Effector memory CD8-positive, alpha-beta T cell (primary cell): ENCODE data around the gene LRRC63.
"Not testable (repeated sequence)": the region's sequence is repeated elsewhere in the genome, so short reads cannot be mapped to it uniquely, and the experiment has no call there.

Experiments used
- ATAC-seq: fragments of 150-1000 bp; cut with Tn5 transposase; replicated peaks from 2 replicates; pipeline ENCODE4 v1.10.0; 2021; ENCODE audit warnings: mild to moderate bottlenecking, moderate library complexity
- DNase-seq, 3 experiments: peaks; one replicate each; pipeline ENCODE4 v3.0.0; 2021
- H3K27ac Mint-ChIP-seq, 2 donors: one replicate each; pipeline ENCODE4 v1.8.0; 2022; ENCODE audit warnings: mild to moderate bottlenecking in 2 of 2, mixed read lengths in 2 of 2, moderate library complexity in 2 of 2
- H3K27me3 Mint-ChIP-seq, 2 donors: one replicate each; pipeline ENCODE4 v1.8.0; 2022; ENCODE audit warnings: mixed read lengths in 2 of 2
- H3K36me3 Mint-ChIP-seq: one replicate; pipeline ENCODE4 v1.8.0; 2022; ENCODE audit warnings: mild to moderate bottlenecking, moderate library complexity, mixed read lengths; ENCODE audit not compliant: insufficient read depth
- H3K4me1 Mint-ChIP-seq, 2 donors: one replicate each; pipeline ENCODE4 v1.8.0; 2022; ENCODE audit warnings: low read depth in 2 of 2, mixed read lengths in 2 of 2
- H3K4me3 Mint-ChIP-seq, 2 donors: one replicate each; pipeline ENCODE4 v1.8.0; 2022; ENCODE audit warnings: mild to moderate bottlenecking in 2 of 2, mixed read lengths in 2 of 2, moderate library complexity in 2 of 2
- H3K9me3 Mint-ChIP-seq, 2 donors: one replicate each; pipeline ENCODE4 v1.8.0; 2022; ENCODE audit warnings: mixed read lengths in 2 of 2

Gene LRRC63

DNA sequence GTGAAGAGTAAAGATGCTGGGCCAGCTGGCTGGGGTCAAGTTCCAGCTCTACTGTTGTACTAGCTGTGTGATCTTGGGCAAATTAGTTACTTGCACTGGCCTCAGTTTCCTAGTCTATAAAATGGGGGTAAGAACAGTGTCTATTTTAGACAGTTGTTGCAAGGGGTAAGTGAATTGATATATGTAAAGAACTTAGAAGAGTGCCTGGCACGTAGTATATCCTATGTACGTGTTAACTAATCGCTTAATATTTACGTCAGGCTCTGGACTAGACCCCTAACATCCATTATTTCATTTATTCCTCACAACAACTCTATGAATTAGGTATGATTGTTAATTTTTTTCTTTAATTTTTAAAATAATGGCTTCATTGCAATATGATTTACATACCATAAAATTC is 26.1 kb upstream of the LRRC63 start:
- DNase-seq (no peak), ATAC-seq (no peak)
- peaks cover 22% of the 10 kb centered on the region for H3K36me3 Mint-ChIP-seq
- peak overlapping the region; percentile 91 to 96 for H3K27ac Mint-ChIP-seq
- no peak overlapping the region for H3K4me3 Mint-ChIP-seq
- H3K4me1 Mint-ChIP-seq: peaks cover 32 to 39% of the 10 kb centered on the region in 2 donors
- no peaks in the 10 kb centered on the region for H3K9me3 Mint-ChIP-seq
- no peaks in the 10 kb centered on the region for H3K27me3 Mint-ChIP-seq

- Mint-ChIP-seq H3K4me3 (no peak overlapping the region), H3K36me3 (no peaks in the 10 kb centered on the region), H3K9me3 (no peaks in the 10 kb centered on the region), H3K27me3 (no peaks in the 10 kb centered on the region), H3K27ac (no peak overlapping the region), H3K4me1 (no peaks in the 10 kb centered on the region)
- ATAC-seq: no peak
- no peak for DNase-seq
Observed at GRCh38 chr13:46192412-46192811, 19.3 kb upstream of the LRRC63 start.

- Mint-ChIP-seq H3K27ac (no peak overlapping the region), H3K4me1 (peaks cover 5 to 6% of the 10 kb centered on the region in 2 donors), H3K4me3 (no peak overlapping the region), H3K36me3 (no peaks in the 10 kb centered on the region), H3K27me3 (no peaks in the 10 kb centered on the region), H3K9me3 (no peaks in the 10 kb centered on the region)
- no peak for ATAC-seq
- DNase-seq: no peak
Observed at GRCh38 chr13:46195016-46195415, 16.7 kb upstream of the LRRC63 start.

DNA sequence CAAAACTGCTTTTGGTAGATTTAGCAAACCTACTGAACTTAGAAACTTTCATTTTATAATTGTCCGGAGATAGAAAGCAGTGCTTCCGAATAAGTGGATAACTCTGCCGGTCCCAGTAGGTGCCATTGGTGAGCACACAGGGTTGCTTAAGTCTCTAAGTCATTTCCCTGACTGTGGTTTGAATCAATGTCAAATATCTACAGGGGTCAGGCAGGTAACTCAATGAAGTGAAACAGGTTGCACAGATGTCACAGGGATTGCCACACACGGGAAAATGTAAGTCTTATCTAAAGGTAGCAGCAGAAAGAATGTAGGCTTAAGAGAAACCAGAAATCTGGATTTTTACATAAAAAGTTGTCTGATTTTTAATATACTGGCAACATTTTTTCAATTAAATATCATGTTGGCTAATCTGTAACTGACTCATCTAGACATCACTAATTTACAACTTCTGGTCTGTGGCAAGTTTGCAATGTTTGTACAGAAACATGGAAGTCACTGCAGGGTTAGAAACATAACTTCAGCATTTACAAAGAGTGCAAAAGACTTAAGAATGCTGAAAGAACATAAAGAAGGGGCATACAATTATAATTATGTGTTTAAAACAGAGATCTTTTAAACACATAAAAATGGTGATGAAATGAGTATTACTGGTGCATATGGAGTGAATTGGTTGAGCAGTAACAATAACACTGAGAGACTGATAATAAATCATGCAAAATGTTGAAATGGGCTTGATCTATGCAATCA is 14.3 kb upstream of the LRRC63 start:
- Mint-ChIP-seq H3K27ac (no peak overlapping the region), H3K9me3 (no peaks in the 10 kb centered on the region), H3K36me3 (no peaks in the 10 kb centered on the region), H3K4me1 (peaks cover 14 to 18% of the 10 kb centered on the region in 2 donors), H3K27me3 (no peaks in the 10 kb centered on the region), H3K4me3 (no peak overlapping the region)
- ATAC-seq (no peak), DNase-seq (no peak)

DNA sequence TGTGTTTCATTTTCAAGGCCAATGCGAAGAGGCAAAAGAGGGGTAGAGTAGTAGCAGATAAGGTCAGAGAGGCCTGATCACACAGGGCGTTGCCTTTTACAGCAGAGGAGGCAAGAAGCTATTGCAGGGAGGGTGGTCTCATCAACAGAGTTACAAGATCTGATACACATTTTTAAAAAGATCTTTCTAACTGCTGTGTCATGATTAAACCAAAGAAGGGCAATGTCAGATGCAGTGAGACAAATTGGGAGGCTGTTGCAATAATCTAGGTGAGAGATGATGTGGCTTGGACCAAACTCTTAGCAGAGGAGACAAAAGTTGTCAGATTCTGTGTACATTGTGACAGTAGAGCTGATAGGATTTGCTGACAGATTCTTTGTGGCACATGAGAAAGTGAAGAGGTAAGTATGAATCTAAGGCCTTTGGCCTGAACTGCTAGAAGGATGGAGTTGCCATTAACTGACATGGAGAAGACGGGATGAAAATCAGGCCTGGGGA is 13.0 kb upstream of the LRRC63 start:
- no peak for ATAC-seq

GRCh38 chr13:46202188-46202795 is 9.4 kb upstream of the LRRC63 start:
- peak overlapping the region; percentile 69 to 88 for H3K27ac Mint-ChIP-seq
- peaks cover 25 to 37% of the 10 kb centered on the region in 2 donors for H3K4me1 Mint-ChIP-seq
- ATAC-seq (peak; percentile 95), DNase-seq (no peak)
- peak overlapping the region in 1 of 2 donors; percentile 36 for H3K4me3 Mint-ChIP-seq
- no peaks in the 10 kb centered on the region for H3K9me3 Mint-ChIP-seq
- H3K36me3 Mint-ChIP-seq: no peaks in the 10 kb centered on the region
- no peaks in the 10 kb centered on the region for H3K27me3 Mint-ChIP-seq

More for the DNA sequence above, 13.0 kb upstream of the LRRC63 start:
- no peak overlapping the region for H3K4me3 Mint-ChIP-seq
- no peaks in the 10 kb centered on the region for H3K9me3 Mint-ChIP-seq
- no peaks in the 10 kb centered on the region for H3K27me3 Mint-ChIP-seq
- peaks cover 21 to 28% of the 10 kb centered on the region in 2 donors for H3K4me1 Mint-ChIP-seq
- H3K36me3 Mint-ChIP-seq: no peaks in the 10 kb centered on the region
- no peak for DNase-seq
- no peak overlapping the region for H3K27ac Mint-ChIP-seq

- H3K4me1 Mint-ChIP-seq: peaks cover 25 to 37% of the 10 kb centered on the region in 2 donors
- no peak overlapping the region for H3K4me3 Mint-ChIP-seq
- no peaks in the 10 kb centered on the region for H3K36me3 Mint-ChIP-seq
- no peak for DNase-seq
- H3K27me3 Mint-ChIP-seq: no peaks in the 10 kb centered on the region
- ATAC-seq: no peak
- no peak overlapping the region for H3K27ac Mint-ChIP-seq
- no peaks in the 10 kb centered on the region for H3K9me3 Mint-ChIP-seq
Observed at GRCh38 chr13:46202966-46203365, 8.8 kb upstream of the LRRC63 start.

DNA sequence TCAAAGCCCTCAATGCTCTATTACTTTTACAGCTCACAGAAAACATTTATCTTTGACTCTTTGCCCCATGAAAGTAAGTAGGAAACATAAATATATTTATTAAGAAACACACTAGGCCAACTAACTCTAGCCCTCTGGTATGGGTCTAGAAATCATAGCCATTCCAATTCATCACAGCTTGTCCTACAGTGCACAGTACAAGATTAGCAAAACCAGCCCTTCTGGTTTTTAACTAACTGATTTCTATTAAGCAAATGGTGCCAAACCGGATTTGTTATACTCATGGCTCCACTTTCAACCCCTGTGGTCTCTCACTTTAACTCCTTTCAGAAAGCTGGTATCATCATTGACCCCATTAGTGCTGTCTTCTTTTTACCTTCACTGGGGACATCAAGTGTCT is 5.6 kb upstream of the LRRC63 start:
- H3K27me3 Mint-ChIP-seq: no peaks in the 10 kb centered on the region
- H3K4me1 Mint-ChIP-seq: peaks cover 23 to 28% of the 10 kb centered on the region in 2 donors
- peak overlapping the region; percentile 15 to 62 for H3K27ac Mint-ChIP-seq
- H3K4me3 Mint-ChIP-seq: no peak overlapping the region
- ATAC-seq (no peak), DNase-seq (no peak)
- H3K9me3 Mint-ChIP-seq: no peaks in the 10 kb centered on the region
- peaks cover 4% of the 10 kb centered on the region for H3K36me3 Mint-ChIP-seq

DNA sequence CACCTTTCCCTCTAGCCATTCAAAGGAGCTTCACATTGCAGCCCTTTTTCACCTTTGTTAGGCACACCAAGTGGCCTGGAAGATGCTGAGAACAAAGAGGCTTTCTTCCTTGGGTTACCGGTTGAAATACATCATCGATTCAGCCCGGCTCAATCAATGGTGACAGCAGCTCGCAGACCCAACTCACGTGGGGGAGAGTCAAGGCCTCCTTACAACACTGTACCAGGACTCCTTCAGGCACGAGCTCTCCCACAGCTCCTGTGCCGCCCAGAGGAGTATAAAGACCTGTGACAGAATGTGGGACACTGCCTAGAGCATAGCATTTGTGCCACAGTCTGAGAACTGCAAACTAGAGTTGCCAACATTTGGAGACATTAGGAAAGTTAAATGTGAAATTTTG is 3.9 kb upstream of the LRRC63 start:
- H3K27ac Mint-ChIP-seq: no peak overlapping the region
- DNase-seq (no peak), ATAC-seq (no peak)
- no peaks in the 10 kb centered on the region for H3K27me3 Mint-ChIP-seq
- H3K4me1 Mint-ChIP-seq: peaks cover 20 to 23% of the 10 kb centered on the region in 2 donors
- no peaks in the 10 kb centered on the region for H3K9me3 Mint-ChIP-seq
- H3K4me3 Mint-ChIP-seq: no peak overlapping the region
- peaks cover 7% of the 10 kb centered on the region for H3K36me3 Mint-ChIP-seq

DNA sequence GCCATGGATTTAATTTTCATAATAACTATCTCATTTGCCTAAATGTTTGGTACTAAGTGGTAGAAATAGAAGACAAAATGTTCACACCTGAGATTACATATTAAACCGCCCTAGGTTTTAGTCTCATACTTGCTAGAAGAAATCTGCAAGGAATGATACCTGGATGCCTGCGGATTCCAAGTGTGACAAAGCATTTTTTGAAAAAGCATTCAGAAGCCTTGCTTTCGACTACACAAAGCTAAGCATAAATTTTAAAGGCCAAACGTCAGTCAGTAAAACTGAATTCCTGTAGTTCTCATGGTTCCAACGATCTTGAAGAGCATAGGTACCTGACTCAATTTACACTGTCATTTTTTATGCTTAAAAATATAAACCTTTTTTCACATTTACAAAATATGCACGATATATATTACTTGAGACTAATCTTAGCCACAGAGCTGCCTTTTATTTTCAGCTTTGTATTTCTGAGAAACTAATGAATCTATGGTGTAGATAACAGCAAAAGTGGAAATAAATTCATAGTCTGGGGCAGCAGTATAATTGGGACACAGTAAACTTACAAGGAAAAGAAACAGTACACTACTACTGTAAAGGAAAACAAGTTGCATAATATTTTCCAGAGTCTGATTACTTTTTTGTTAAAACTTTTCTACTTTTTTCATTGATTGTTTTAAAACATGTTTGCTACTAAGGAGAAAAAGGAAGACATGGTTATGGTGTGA is 1.2 kb upstream of the LRRC63 start:
- Mint-ChIP-seq H3K36me3 (peaks cover 7% of the 10 kb centered on the region), H3K4me1 (peaks cover 8 to 14% of the 10 kb centered on the region in 2 donors), H3K27me3 (no peaks in the 10 kb centered on the region), H3K9me3 (peaks cover 0 to 2% of the 10 kb centered on the region in 2 donors), H3K27ac (peak overlapping the region; percentile 89 to 90), H3K4me3 (peak overlapping the region; percentile 85 to 86)
- DNase-seq (no peak), ATAC-seq (no peak)

- Mint-ChIP-seq H3K36me3 (peaks cover 7% of the 10 kb centered on the region), H3K27ac (peak overlapping the region; percentile 89 to 90), H3K4me3 (peak overlapping the region; percentile 85 to 86), H3K4me1 (peaks cover 5 to 14% of the 10 kb centered on the region in 2 donors), H3K27me3 (no peaks in the 10 kb centered on the region), H3K9me3 (peaks cover 0 to 2% of the 10 kb centered on the region in 2 donors)
- peak; percentile 41 to 46 (median 45) for DNase-seq
- peak; percentile 71 for ATAC-seq
Observed at GRCh38 chr13:46211116-46211482, 629 bp upstream of the LRRC63 start.

DNA sequence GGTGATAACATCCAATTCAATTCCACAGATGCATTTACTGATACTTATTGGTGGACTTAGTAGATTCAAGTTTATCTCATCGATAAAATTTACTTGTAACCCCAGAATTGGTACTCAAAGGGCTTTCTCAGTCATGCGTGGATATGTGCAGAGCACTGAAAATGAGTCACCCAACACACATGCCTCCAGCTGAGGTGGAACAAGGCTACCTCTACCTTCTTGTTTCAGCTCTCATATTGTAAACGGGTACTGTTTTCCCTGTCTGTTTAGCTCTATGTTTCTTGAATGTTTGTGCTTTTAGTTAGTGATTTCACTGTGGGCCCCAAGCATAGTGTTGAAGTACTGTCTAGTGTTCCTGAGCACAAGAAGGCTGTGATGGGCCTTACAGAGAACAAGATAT is 1.5 kb downstream of the LRRC63 start:
- Mint-ChIP-seq H3K4me1 (peaks cover 5 to 14% of the 10 kb centered on the region in 2 donors), H3K9me3 (peaks cover 0 to 2% of the 10 kb centered on the region in 2 donors), H3K36me3 (peaks cover 7% of the 10 kb centered on the region), H3K27ac (peak overlapping the region in 1 of 2 donors; percentile 26), H3K4me3 (no peak overlapping the region), H3K27me3 (no peaks in the 10 kb centered on the region)
- DNase-seq (no peak), ATAC-seq (no peak)

DNA sequence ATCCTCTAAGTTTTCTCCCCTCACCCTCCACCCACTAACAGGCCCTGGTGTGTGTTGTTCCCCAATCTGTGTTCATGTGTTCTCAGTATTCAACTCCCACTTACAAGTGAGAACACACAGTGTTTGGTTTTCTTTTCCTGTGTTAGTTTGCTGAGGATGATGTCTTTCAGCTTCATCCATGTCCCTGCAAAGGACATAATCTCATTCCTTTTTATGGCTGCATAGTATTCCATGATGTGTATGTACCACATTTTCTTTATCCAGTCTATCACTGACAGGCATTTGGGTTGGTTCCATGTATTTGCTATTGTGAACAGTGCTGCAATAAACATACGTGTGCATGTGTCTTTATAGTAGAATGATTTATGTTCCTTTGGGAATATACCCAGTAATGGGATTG is 3.0 kb downstream of the LRRC63 start:
- H3K4me1 Mint-ChIP-seq: peaks cover 5 to 17% of the 10 kb centered on the region in 2 donors
- not testable (repeated sequence) for H3K27me3 Mint-ChIP-seq, ATAC-seq, H3K27ac Mint-ChIP-seq, H3K4me3 Mint-ChIP-seq, H3K9me3 Mint-ChIP-seq, DNase-seq, H3K36me3 Mint-ChIP-seq
